Suprapubic skin (tissue), 3 donors: ENCODE results near the gene NAA15.

Experiments
- CTCF ChIP-seq, 2 donors: fragments of 200-600 bp in 1 of 2; fragments of 450-650 bp in 1 of 2; sonication (generic) in 1 of 2; IDR thresholded peaks; one replicate each; pipeline ENCODE4 v1.5.1; 2016 to 2019; ENCODE audit warnings: antibody characterized with exemption in 2 of 2, mild to moderate bottlenecking in 1 of 2, moderate library complexity in 1 of 2
- POLR2A ChIP-seq, 2 donors: fragments of 450-650 bp; IDR thresholded peaks; one replicate each; pipeline ENCODE4 v1.6.1; 2017; ENCODE audit warnings: antibody characterized with exemption in 2 of 2, mild to moderate bottlenecking in 2 of 2, moderate library complexity in 2 of 2

GRCh38 chr4:139469216-139469615 is 167.9 kb downstream of the NAA15 start:
- TF ChIP-seq CTCF (IDR thresholded peaks at IDR 0.05), result no peak
- TF ChIP-seq POLR2A (IDR thresholded peaks at IDR 0.05), result no peak
